ENCODE measurements around the gene EML5. TPM values are rescaled to one million over a fixed set of nuclear protein-coding genes. Genes with fewer than 3 reads are reported as not detected.
"Not testable (repeated sequence)": the region's sequence is repeated elsewhere in the genome, so short reads cannot be mapped to it uniquely, and the experiment has no call there.

Gene EML5
- total RNA-seq, 3 donors from 2014 or later (not counting 1 experiment from before 2014, with no cell fraction given), result 0.68 to 1.3 (median 1.0) TPM

DNA sequence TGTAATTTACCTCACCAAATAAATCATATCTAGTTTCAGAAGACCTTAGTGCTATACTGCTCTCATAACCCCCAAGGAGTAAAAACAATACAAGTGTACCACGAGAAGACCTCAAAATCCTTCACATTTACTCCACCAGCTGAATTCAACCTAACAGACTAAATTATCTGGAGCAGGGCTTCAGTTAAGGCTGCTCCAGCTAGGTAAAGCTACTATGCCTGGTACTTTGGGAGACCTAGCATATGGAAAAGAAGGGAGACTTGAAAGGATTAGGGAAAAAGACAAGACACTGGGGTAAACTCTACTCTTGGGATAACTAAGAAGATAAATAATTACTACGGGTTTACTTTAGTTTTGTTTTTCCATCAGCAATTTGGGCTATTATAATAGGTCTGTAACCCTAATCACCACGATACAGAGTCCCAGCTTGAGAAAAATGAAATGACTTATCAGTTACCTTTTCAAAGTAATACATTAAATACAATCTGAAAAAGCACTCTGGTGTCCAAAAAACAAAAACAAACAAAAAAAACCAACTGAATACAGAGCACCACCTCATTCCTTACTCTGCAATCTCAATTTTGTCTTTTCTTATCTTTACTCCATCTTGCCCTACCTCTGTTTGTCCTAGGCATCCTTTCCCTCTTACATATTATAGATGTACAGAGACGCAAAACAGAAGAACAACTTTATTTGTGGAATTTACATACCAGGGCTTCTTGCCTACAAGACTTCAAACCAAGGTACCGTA is 2.1 kb downstream of the EML5 start:
- intact Hi-C loops (cut with micrococcal nuclease), result no loop called here
- Mint-ChIP-seq H3K27ac (peak overlapping the region in 1 of 2 donors; percentile 34), H3K27me3 (ENCODE audit: low read depth in 2 of 2) (peaks cover 18 to 24% of the 10 kb centered on the region in 2 donors), H3K9me3 (no peaks in the 10 kb centered on the region), H3K4me1 (peaks cover 0 to 12% of the 10 kb centered on the region in 2 donors), H3K4me3 (peak overlapping the region; percentile 83), H3K36me3 (no peaks in the 10 kb centered on the region)
- Histone ChIP-seq H3K9me3 (ENCODE audit: control insufficient read depth, insufficient read depth, low read length) (no peaks in the 10 kb centered on the region), H3K36me3 (ENCODE audit: control insufficient read depth, insufficient read depth, low read length) (no peaks in the 10 kb centered on the region), H3K4me1 (ENCODE audit: control insufficient read depth, insufficient read depth, low read length) (peaks cover 14% of the 10 kb centered on the region), H3K27me3 (ENCODE audit: control insufficient read depth, insufficient read depth, low read length) (peaks cover 12% of the 10 kb centered on the region), H3K4me3 (ENCODE audit: low read length) (no peak overlapping the region), H3K27ac (ENCODE audit: low read length) (no peak overlapping the region)
- WGBS (ENCODE audit: insufficient coverage), result 91% methylated on average over 5 of the region's 5 CpGs
- DNase-seq (peak in 1 of 2 donors; percentile 5), ATAC-seq (no peak)
- TF ChIP-seq, protein P1, sequence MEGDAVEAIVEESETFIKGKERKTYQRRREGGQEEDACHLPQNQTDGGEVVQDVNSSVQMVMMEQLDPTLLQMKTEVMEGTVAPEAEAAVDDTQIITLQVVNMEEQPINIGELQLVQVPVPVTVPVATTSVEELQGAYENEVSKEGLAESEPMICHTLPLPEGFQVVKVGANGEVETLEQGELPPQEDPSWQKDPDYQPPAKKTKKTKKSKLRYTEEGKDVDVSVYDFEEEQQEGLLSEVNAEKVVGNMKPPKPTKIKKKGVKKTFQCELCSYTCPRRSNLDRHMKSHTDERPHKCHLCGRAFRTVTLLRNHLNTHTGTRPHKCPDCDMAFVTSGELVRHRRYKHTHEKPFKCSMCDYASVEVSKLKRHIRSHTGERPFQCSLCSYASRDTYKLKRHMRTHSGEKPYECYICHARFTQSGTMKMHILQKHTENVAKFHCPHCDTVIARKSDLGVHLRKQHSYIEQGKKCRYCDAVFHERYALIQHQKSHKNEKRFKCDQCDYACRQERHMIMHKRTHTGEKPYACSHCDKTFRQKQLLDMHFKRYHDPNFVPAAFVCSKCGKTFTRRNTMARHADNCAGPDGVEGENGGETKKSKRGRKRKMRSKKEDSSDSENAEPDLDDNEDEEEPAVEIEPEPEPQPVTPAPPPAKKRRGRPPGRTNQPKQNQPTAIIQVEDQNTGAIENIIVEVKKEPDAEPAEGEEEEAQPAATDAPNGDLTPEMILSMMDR (IDR thresholded peaks at IDR 0.05), result no peak

DNA sequence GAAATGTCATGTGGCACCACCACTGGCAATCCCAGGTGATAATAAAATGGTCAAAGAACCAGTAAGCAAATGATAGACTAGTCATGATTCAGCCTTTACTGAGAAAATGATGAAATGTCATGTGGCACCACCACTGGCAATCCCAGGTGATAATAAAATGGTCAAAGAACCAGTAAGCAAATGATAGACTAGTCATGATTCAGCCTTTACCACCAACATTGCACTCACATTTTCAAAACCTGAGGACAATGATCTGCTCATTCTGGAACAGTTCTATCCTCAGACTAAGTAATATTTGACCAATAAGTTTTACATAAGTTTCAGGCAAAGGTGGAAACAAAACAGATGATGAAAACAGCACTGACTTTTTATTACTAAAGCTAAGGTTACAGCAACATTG is 3.2 kb downstream of the EML5 start:
- H3K27ac ChIP-seq (ENCODE audit: low read length); DNase-seq; H3K9me3 Mint-ChIP-seq; H3K4me3 ChIP-seq (ENCODE audit: low read length); ATAC-seq; H3K27ac Mint-ChIP-seq; H3K36me3 ChIP-seq (ENCODE audit: control insufficient read depth, insufficient read depth, low read length); intact Hi-C loops (cut with micrococcal nuclease); H3K9me3 ChIP-seq (ENCODE audit: control insufficient read depth, insufficient read depth, low read length); H3K4me3 Mint-ChIP-seq; H3K36me3 Mint-ChIP-seq: not testable (repeated sequence)
- H3K27me3 Mint-ChIP-seq (ENCODE audit: low read depth in 2 of 2), result peaks cover 29 to 32% of the 10 kb centered on the region in 2 donors
- H3K4me1 Mint-ChIP-seq, result peaks cover 0 to 12% of the 10 kb centered on the region in 2 donors
- H3K27me3 ChIP-seq (ENCODE audit: control insufficient read depth, insufficient read depth, low read length), result peaks cover 12% of the 10 kb centered on the region
- H3K4me1 ChIP-seq (ENCODE audit: control insufficient read depth, insufficient read depth, low read length), result peaks cover 14% of the 10 kb centered on the region

DNA sequence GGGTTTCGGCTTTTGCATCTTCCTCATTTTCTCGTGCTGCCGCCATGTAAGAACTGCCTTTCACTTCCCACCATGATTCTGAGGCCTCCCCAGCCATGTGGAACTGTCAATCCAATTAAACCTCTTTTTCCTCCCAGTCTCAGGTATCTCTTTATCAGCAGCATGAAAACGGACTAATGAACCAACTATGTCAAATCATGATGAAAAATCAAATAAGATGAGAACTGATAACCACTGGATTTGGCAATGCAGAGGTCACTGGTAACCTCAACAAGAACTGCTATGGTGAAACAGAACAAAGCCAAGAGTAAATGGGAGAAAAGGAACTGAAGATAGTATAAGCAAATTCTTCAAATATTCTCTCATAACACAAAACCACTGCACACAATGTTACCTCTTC is 6.0 kb downstream of the EML5 start:
- intact Hi-C loops (cut with micrococcal nuclease), result no loop called here
- TF ChIP-seq, protein P1 (IDR thresholded peaks at IDR 0.05), result no peak

GRCh38 chr14:88785911-88786310 is 6.8 kb downstream of the EML5 start:
- H3K9me3 Mint-ChIP-seq, result peaks cover 2 to 11% of the 10 kb centered on the region in 2 donors
- 90% methylated on average over 1 of the region's 1 CpG for WGBS (ENCODE audit: insufficient coverage)

More for the DNA sequence above, 6.0 kb downstream of the EML5 start:
- peaks cover 50 to 51% of the 10 kb centered on the region in 2 donors for H3K27me3 Mint-ChIP-seq (ENCODE audit: low read depth in 2 of 2)
- H3K4me1 Mint-ChIP-seq, result peaks cover 0 to 8% of the 10 kb centered on the region in 2 donors
- Histone ChIP-seq H3K36me3 (ENCODE audit: control insufficient read depth, insufficient read depth, low read length) (no peaks in the 10 kb centered on the region), H3K27ac (ENCODE audit: low read length) (no peak overlapping the region), H3K9me3 (ENCODE audit: control insufficient read depth, insufficient read depth, low read length) (peaks cover 9% of the 10 kb centered on the region), H3K27me3 (ENCODE audit: control insufficient read depth, insufficient read depth, low read length) (peaks cover 11% of the 10 kb centered on the region), H3K4me3 (ENCODE audit: low read length) (no peak overlapping the region), H3K4me1 (ENCODE audit: control insufficient read depth, insufficient read depth, low read length) (peaks cover 2% of the 10 kb centered on the region)
- H3K4me3 Mint-ChIP-seq, result no peak overlapping the region
- WGBS (ENCODE audit: insufficient coverage), result 91% methylated on average over 4 of the region's 4 CpGs
- H3K27ac Mint-ChIP-seq, result no peak overlapping the region
- DNase-seq (no peak), ATAC-seq (no peak)
- H3K36me3 Mint-ChIP-seq, result peaks cover 21% of the 10 kb centered on the region
- H3K9me3 Mint-ChIP-seq, result peaks cover 2 to 11% of the 10 kb centered on the region in 2 donors

More at GRCh38 chr14:88785911-88786310, 6.8 kb downstream of the EML5 start:
- Mint-ChIP-seq H3K36me3 (peaks cover 21% of the 10 kb centered on the region), H3K27ac (no peak overlapping the region), H3K4me1 (no peaks in the 10 kb centered on the region), H3K4me3 (no peak overlapping the region), H3K27me3 (ENCODE audit: low read depth in 2 of 2) (peaks cover 45 to 48% of the 10 kb centered on the region in 2 donors)
- Histone ChIP-seq H3K36me3 (ENCODE audit: control insufficient read depth, insufficient read depth, low read length) (no peaks in the 10 kb centered on the region), H3K27ac (ENCODE audit: low read length) (no peak overlapping the region), H3K9me3 (ENCODE audit: control insufficient read depth, insufficient read depth, low read length) (peaks cover 9% of the 10 kb centered on the region), H3K27me3 (ENCODE audit: control insufficient read depth, insufficient read depth, low read length) (peaks cover 6% of the 10 kb centered on the region), H3K4me1 (ENCODE audit: control insufficient read depth, insufficient read depth, low read length) (no peaks in the 10 kb centered on the region), H3K4me3 (ENCODE audit: low read length) (no peak overlapping the region)
- DNase-seq, result no peak
- no peak for ATAC-seq
- intact Hi-C loops (cut with micrococcal nuclease), result no loop called here
- TF ChIP-seq, protein P1 (IDR thresholded peaks at IDR 0.05), result no peak
